Mesendoderm (in vitro differentiated cells): Measurements from ENCODE around the gene NLRP14. TPM values are rescaled to one million over a fixed set of nuclear protein-coding genes. Genes with fewer than 3 reads are reported as not detected.

Experiments used
- DNase-seq: peaks from one replicate; pipeline ENCODE4 v3.0.0; 2013
- H2AK5ac ChIP-seq: 2 replicates; pipeline ENCODE4 v1.6.1; 2013; ENCODE audit warnings: low read length, inconsistent platforms
- H2BK120ac ChIP-seq: 2 replicates; pipeline ENCODE4 v1.6.1; 2013; ENCODE audit warnings: low read depth, mild to moderate bottlenecking, low read length, moderate library complexity, mixed read lengths
- H2BK15ac ChIP-seq: replicated peaks from 2 replicates; pipeline ENCODE4 v1.6.1; 2013; ENCODE audit warnings: low read depth, mild to moderate bottlenecking, moderate library complexity
- H2BK5ac ChIP-seq: 2 replicates; pipeline ENCODE4 v1.6.1; 2013; ENCODE audit warnings: low read length, inconsistent platforms
- H3K18ac ChIP-seq: 2 replicates; pipeline ENCODE4 v1.6.1; 2013; ENCODE audit warnings: mild to moderate bottlenecking, low read length, mixed read lengths
- H3K23ac ChIP-seq: one replicate; pipeline ENCODE4 v1.6.1; 2013; ENCODE audit warnings: low read length
- H3K27ac ChIP-seq: 2 replicates; pipeline ENCODE4 v1.5.1; 2013; ENCODE audit warnings: low read depth, mild to moderate bottlenecking, inconsistent platforms, low read length, moderate library complexity
- H3K27me3 ChIP-seq: 2 replicates; pipeline ENCODE4 v1.6.1; 2013; ENCODE audit warnings: low read length, control low read depth, mild to moderate bottlenecking, inconsistent platforms; ENCODE audit not compliant: insufficient read depth, poor library complexity
- H3K36me3 ChIP-seq: 2 replicates; pipeline ENCODE4 v1.6.1; 2013; ENCODE audit warnings: low read length, inconsistent platforms; ENCODE audit not compliant: control insufficient read depth, insufficient read depth
- H3K4ac ChIP-seq: one replicate; pipeline ENCODE4 v1.6.1; 2013; ENCODE audit warnings: low read depth, mild to moderate bottlenecking, low read length, moderate library complexity
- H3K4me1 ChIP-seq: 2 replicates; pipeline ENCODE4 v1.6.1; 2013; ENCODE audit warnings: low read depth, low read length, inconsistent platforms; ENCODE audit not compliant: control insufficient read depth
- H3K4me2 ChIP-seq: 2 replicates; pipeline ENCODE4 v1.6.1; 2013; ENCODE audit warnings: low read length
- H3K4me3 ChIP-seq: 2 replicates; pipeline ENCODE4 v1.5.1; 2013; ENCODE audit warnings: mild to moderate bottlenecking, low read length
- H3K56ac ChIP-seq: one replicate; pipeline ENCODE4 v1.6.1; 2013; ENCODE audit warnings: low read length
- H3K79me1 ChIP-seq: 2 replicates; pipeline ENCODE4 v1.6.1; 2013; ENCODE audit warnings: low read length, inconsistent platforms
- H3K79me2 ChIP-seq: 2 replicates; pipeline ENCODE4 v1.6.1; 2013; ENCODE audit warnings: mild to moderate bottlenecking, low read length; ENCODE audit not compliant: control insufficient read depth, insufficient read depth
- H3K9ac ChIP-seq: 2 replicates; pipeline ENCODE4 v1.6.1; 2013; ENCODE audit warnings: low read length, inconsistent platforms
- H4K5ac ChIP-seq: one replicate; pipeline ENCODE4 v1.6.1; 2013; ENCODE audit warnings: low read length
- H4K8ac ChIP-seq: one replicate; pipeline ENCODE4 v1.6.1; 2013; ENCODE audit warnings: low read depth, mild to moderate bottlenecking, control low read depth, low read length, moderate library complexity
- WGBS: extraction: QIAGEN DNeasy Blood & Tissue Kit; methylation state at CpG from one replicate; pipeline ENCODE4 v1.1.7; 2013; ENCODE audit warnings: low lambda C conversion rate, missing lambda C conversion rate; ENCODE audit not compliant: insufficient coverage; ENCODE audit errors: extremely low coverage; 5-methylcytosine and 5-hydroxymethylcytosine counted together
- polyA plus RNA-seq, 2 experiments: library from polyadenylated mRNA; stranded (reverse); fragments of 200-250 nt; gene quantifications; one replicate each; pipeline ENCODE4 v1.2.3, GENCODE V29; 2013

Gene NLRP14, protein sequence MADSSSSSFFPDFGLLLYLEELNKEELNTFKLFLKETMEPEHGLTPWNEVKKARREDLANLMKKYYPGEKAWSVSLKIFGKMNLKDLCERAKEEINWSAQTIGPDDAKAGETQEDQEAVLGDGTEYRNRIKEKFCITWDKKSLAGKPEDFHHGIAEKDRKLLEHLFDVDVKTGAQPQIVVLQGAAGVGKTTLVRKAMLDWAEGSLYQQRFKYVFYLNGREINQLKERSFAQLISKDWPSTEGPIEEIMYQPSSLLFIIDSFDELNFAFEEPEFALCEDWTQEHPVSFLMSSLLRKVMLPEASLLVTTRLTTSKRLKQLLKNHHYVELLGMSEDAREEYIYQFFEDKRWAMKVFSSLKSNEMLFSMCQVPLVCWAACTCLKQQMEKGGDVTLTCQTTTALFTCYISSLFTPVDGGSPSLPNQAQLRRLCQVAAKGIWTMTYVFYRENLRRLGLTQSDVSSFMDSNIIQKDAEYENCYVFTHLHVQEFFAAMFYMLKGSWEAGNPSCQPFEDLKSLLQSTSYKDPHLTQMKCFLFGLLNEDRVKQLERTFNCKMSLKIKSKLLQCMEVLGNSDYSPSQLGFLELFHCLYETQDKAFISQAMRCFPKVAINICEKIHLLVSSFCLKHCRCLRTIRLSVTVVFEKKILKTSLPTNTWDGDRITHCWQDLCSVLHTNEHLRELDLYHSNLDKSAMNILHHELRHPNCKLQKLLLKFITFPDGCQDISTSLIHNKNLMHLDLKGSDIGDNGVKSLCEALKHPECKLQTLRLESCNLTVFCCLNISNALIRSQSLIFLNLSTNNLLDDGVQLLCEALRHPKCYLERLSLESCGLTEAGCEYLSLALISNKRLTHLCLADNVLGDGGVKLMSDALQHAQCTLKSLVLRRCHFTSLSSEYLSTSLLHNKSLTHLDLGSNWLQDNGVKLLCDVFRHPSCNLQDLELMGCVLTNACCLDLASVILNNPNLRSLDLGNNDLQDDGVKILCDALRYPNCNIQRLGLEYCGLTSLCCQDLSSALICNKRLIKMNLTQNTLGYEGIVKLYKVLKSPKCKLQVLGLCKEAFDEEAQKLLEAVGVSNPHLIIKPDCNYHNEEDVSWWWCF
- 0.01 TPM for polyA plus RNA-seq (2013, experiment 1 of 2)
- 0.04 TPM for polyA plus RNA-seq (2013, experiment 2 of 2)

DNA sequence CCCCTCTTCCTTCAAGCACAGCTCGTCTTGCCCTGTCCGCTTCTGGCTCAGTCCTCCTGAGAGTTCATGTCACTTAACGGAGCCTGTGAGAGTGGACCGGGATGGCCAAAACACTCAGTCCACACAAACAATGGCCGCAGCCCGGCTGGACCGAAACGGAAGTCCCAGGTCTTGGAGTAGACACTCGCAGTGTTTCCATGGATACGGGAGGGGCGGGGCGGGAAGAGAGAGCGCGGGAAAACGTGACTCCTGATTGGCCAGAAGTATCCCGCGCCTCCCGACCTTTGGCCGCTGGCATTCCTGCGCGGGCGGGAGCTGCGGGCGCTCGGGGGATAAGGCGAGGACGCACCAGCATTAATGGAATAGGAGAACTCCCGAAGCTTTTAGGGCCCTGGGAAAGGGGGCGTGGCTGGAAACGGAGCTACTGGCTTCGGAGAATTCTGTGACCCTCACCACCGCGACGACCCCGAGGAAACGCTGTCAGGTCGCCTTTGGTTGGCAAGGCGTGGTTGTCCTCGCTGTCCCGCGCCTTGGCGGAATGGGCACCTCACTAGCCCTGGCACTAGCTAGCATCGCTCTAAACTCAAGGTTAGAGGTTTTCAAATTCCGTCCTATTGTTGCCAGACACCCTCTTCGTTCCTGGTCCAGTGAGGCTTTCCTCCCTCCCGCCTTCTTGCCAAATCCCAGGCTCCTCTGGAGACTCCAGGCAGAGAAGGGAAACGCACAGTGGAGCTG lies at the start of gene NLRP14, which contains the start of gene ZNF214:
TSS of gene NLRP14 (plus strand) at position 297 of the 735 bp plus-strand sequence. CDS start 18,108 bp downstream, outside the sequence.
TSS of gene ZNF214 (minus strand) at position 164 of the 735 bp plus-strand sequence. CDS start 17,511 bp downstream, outside the sequence.
- Histone ChIP-seq H3K4me1 (no peaks in the 10 kb centered on the region), H3K79me1 (no peaks in the 10 kb centered on the region), H2AK5ac (no peak within 1 kb of the TSS), H3K79me2 (no peaks in the 10 kb centered on the region), H3K56ac (peak within 1 kb of the TSS; percentile 96), H3K36me3 (no peaks in the 10 kb centered on the region), H3K4me2 (peak within 1 kb of the TSS; percentile 98), H3K23ac (peak within 1 kb of the TSS; percentile 24), H3K18ac (no peak within 1 kb of the TSS), H3K27me3 (no peaks in the 10 kb centered on the region), H2BK120ac (no peak within 1 kb of the TSS), H2BK5ac (no peak within 1 kb of the TSS), H3K4ac (no peak within 1 kb of the TSS), H4K5ac (no peak within 1 kb of the TSS), H3K9ac (peak within 1 kb of the TSS; percentile 89), H4K8ac (peak within 1 kb of the TSS; percentile 44), H3K4me3 (peak within 1 kb of the TSS; percentile 98), H3K27ac (no peak within 1 kb of the TSS), H2BK15ac (no peak within 1 kb of the TSS)
- peak; percentile 98 for DNase-seq
- no CpG with 5 or more reads among the region's 47 CpGs for WGBS

DNA sequence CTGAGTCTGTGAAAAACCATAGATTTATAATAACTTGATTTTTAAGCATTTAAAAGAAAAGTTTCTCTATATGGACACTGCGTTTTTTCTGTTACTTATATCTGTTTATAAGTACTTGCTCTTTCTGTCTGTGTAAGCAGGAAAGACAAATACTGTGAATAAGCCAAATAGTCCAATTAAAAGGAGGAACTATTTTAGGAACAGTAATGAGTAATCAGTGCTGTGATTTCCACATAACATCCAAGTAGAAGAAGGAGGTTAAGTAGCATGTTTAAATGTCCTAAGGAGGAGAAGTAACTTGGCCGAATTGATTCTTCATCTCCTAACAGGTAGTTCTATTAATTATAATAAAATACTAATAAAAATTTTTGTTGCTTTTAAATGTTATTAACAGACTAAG lies 40.9 kb upstream of the NLRP14 start:
- H3K56ac ChIP-seq: no peak overlapping the region
- H2BK120ac ChIP-seq: no peak overlapping the region
- DNase-seq: no peak
- no peaks in the 10 kb centered on the region for H3K79me1 ChIP-seq
- H3K4me2 ChIP-seq: no peak overlapping the region
- no peak overlapping the region for H4K8ac ChIP-seq
- H3K18ac ChIP-seq: no peak overlapping the region
- no peak overlapping the region for H3K9ac ChIP-seq
- H2BK5ac ChIP-seq: no peak overlapping the region
- no peaks in the 10 kb centered on the region for H3K27me3 ChIP-seq
- no peak overlapping the region for H2BK15ac ChIP-seq
- WGBS: no CpG with 5 or more reads among the region's 2 CpGs
- no peak overlapping the region for H3K27ac ChIP-seq
- H3K36me3 ChIP-seq: no peaks in the 10 kb centered on the region
- H3K4me3 ChIP-seq: no peak overlapping the region
- no peaks in the 10 kb centered on the region for H3K4me1 ChIP-seq
- H4K5ac ChIP-seq: no peak overlapping the region
- H3K4ac ChIP-seq: no peak overlapping the region
- H2AK5ac ChIP-seq: no peak overlapping the region
- H3K23ac ChIP-seq: no peak overlapping the region
- H3K79me2 ChIP-seq: no peaks in the 10 kb centered on the region

DNA sequence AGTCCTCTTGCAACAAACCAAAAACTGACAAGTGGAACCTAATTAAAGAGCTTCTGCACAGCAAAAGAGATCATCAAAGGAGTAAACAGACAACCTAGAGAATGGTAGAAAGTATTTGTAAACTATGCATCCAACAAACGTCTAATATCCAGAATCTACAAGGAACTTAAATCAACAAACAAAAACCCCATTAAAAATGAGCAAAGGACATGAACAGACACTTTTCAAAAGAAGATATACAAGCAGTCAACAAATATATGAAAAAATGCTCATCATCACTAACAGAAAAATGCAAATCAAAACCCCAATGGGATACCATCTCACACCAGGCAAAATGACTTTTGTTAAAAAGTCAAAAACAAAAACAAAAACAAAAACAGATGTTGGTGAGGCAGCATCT lies 33.8 kb upstream of the NLRP14 start:
- H3K4me1 ChIP-seq: no peaks in the 10 kb centered on the region
- no peak overlapping the region for H3K27ac ChIP-seq
- H3K4me2 ChIP-seq: no peak overlapping the region
- H3K27me3 ChIP-seq: no peaks in the 10 kb centered on the region
- no peak overlapping the region for H3K4ac ChIP-seq
- no peaks in the 10 kb centered on the region for H3K36me3 ChIP-seq
- H3K56ac ChIP-seq: no peak overlapping the region
- DNase-seq: no peak
- H2BK120ac ChIP-seq: no peak overlapping the region
- no CpG with 5 or more reads among the region's 1 CpG for WGBS
- no peak overlapping the region for H3K23ac ChIP-seq
- no peak overlapping the region for H2BK15ac ChIP-seq
- H3K9ac ChIP-seq: no peak overlapping the region
- no peak overlapping the region for H2BK5ac ChIP-seq
- no peaks in the 10 kb centered on the region for H3K79me1 ChIP-seq
- no peak overlapping the region for H2AK5ac ChIP-seq
- H3K18ac ChIP-seq: no peak overlapping the region
- H4K5ac ChIP-seq: no peak overlapping the region
- no peak overlapping the region for H4K8ac ChIP-seq
- no peaks in the 10 kb centered on the region for H3K79me2 ChIP-seq
- H3K4me3 ChIP-seq: no peak overlapping the region

DNA sequence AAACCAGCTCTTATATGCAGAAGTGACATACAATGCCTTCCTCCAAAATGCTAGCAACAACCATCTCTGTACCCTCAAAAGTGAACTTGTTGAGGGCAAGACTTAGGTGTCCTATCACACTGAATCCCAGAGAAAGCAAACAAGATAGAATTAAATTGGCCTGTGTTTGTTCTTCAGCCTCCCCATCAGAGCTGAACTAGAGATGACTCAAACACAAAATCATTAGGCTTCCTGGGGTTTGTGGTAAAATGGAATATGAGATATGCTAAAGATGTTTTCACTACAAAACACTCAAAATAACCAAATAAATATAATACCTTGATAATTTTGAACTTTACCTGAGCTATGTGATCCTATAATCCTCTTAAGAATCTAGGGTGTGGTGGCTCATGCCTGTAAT lies 31.8 kb upstream of the NLRP14 start:
- Histone ChIP-seq H3K4ac (no peak overlapping the region), H3K79me1 (no peaks in the 10 kb centered on the region), H2BK15ac (no peak overlapping the region), H3K27ac (no peak overlapping the region), H3K9ac (no peak overlapping the region), H4K8ac (no peak overlapping the region), H2BK5ac (no peak overlapping the region), H4K5ac (no peak overlapping the region), H3K27me3 (no peaks in the 10 kb centered on the region), H3K23ac (no peak overlapping the region), H3K36me3 (no peaks in the 10 kb centered on the region), H3K4me2 (no peak overlapping the region), H2BK120ac (no peak overlapping the region), H3K4me1 (no peaks in the 10 kb centered on the region), H3K4me3 (no peak overlapping the region), H2AK5ac (no peak overlapping the region), H3K79me2 (no peaks in the 10 kb centered on the region), H3K56ac (no peak overlapping the region), H3K18ac (no peak overlapping the region)
- DNase-seq: no peak

DNA sequence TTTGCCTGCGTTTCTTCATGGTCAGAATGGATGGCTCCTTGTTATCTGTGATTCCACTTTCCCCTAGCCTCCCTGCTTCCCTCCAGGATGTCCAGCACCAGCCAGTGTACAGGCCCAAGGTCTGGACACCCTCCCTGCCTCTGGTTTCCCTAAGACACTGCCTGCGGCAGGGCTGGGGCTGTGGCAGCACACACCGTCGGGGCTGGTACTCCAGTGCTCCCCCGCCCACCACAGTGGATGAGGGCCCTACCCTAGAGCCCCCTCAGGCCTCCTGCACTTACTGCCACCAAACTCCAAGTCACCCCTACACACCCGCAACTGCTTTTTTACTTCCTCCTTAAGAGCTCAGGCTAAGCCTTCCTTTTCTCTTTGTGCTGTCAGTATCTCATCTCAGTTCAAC lies 29.1 kb upstream of the NLRP14 start:
- DNase-seq: no peak
- H3K23ac ChIP-seq: no peak overlapping the region
- H2BK15ac ChIP-seq: no peak overlapping the region
- H3K56ac ChIP-seq: no peak overlapping the region
- no peaks in the 10 kb centered on the region for H3K79me2 ChIP-seq
- H4K8ac ChIP-seq: no peak overlapping the region
- H3K36me3 ChIP-seq: no peaks in the 10 kb centered on the region
- no peak overlapping the region for H4K5ac ChIP-seq
- H2BK5ac ChIP-seq: no peak overlapping the region
- H3K27me3 ChIP-seq: no peaks in the 10 kb centered on the region
- no peak overlapping the region for H3K4ac ChIP-seq
- H3K9ac ChIP-seq: no peak overlapping the region
- H3K79me1 ChIP-seq: no peaks in the 10 kb centered on the region
- H3K4me3 ChIP-seq: no peak overlapping the region
- no peak overlapping the region for H3K4me2 ChIP-seq
- no peak overlapping the region for H2AK5ac ChIP-seq
- WGBS: no CpG with 5 or more reads among the region's 6 CpGs
- no peaks in the 10 kb centered on the region for H3K4me1 ChIP-seq
- H3K18ac ChIP-seq: no peak overlapping the region
- no peak overlapping the region for H3K27ac ChIP-seq
- H2BK120ac ChIP-seq: no peak overlapping the region
